Pancreas (tissue), 10 donors: ENCODE results near the gene PTPRD. TPM values are rescaled to one million over a fixed set of nuclear protein-coding genes. Genes with fewer than 3 reads are reported as not detected.
"Not testable (repeated sequence)": the region's sequence is repeated elsewhere in the genome, so short reads cannot be mapped to it uniquely, and the experiment has no call there.

Experiments used
- ATAC-seq, 4 donors: fragments of 200-7000 bp; cut with Tn5 transposase; one replicate each; pipeline versions ENCODE4 v1.8.0 to v1.9.1; 2020; ENCODE audit warnings: mild to moderate bottlenecking in 4 of 4, moderate library complexity in 4 of 4
- DNase-seq, 6 donors: peaks; one replicate each; pipeline ENCODE4 v3.0.0-alpha.2; 2020
- FAIRE-seq: peaks from 2 replicates; lab custom pipeline; 2012; peaks lifted over from hg19 to GRCh38; lab: Jason Lieb, UNC
- H3K27ac ChIP-seq, 4 donors: fragments of 200-600 bp; sonication (generic); 1 replicate in 3 of 4; 2 replicates in 1 of 4; pipeline versions ENCODE4 v1.5.0 to v1.8.0; 2020
- H3K27me3 ChIP-seq, 4 donors: fragments of 200-600 bp; one replicate each; pipeline ENCODE4 v1.8.0; 2021
- H3K36me3 ChIP-seq, 3 donors: fragments of 200-600 bp; sonication (generic) in 1 of 3; one replicate each; pipeline versions ENCODE4 v1.5.0 to v1.8.0; 2020 to 2021
- H3K4me1 ChIP-seq, 3 donors: fragments of 200-600 bp; one replicate each; pipeline ENCODE4 v1.8.0; 2021
- H3K4me3 ChIP-seq, 4 donors: fragments of 200-600 bp; sonication (generic) in 2 of 4; one replicate each; pipeline versions ENCODE4 v1.5.0 to v1.8.0; 2020 to 2021
- H3K9me3 ChIP-seq, 4 donors: fragments of 200-600 bp; one replicate each; pipeline ENCODE4 v1.8.0; 2021
- WGBS, 2 donors: extraction: QIAGEN DNeasy Blood & Tissue Kit; methylation state at CpG; one replicate each; pipeline ENCODE4 v1.1.7; 2013; 5-methylcytosine and 5-hydroxymethylcytosine counted together
- intact Hi-C, 3 donors: fragments of 100-400 bp; cut with DNase I; formaldehyde crosslinking; loops; one replicate each; pipeline versions ENCODE4 v1.11.1 to v1.14.2; 2022
- polyA plus RNA-seq, 2 donors: library from polyadenylated mRNA; stranded (reverse); fragments of 200-250 nt; gene quantifications; one replicate each; pipeline ENCODE4 v1.2.3, GENCODE V29; 2013
- total RNA-seq, 6 donors: library from RNA; stranded (reverse); fragmentation: NEBNext Ultra II Directional in 4 of 6; extraction: Animal tissue kit (Norgen Biotek cat#: 25700) in 4 of 6; gene quantifications; one replicate each; pipeline versions ENCODE4 v1.2.1 to v1.2.4, GENCODE V29; 2021 to 2023
- TF ChIP-seq, protein P1 (sequence below), 4 donors: fragments of 200-600 bp; sonication (generic) in 3 of 4; IDR thresholded peaks; one replicate each; pipeline versions ENCODE4 v1.5.0 to v1.8.0; 2021; ENCODE audit warnings: antibody characterized with exemption in 4 of 4
- donor health status: healthy with polysubstance abuse.
- donor health status: DM: no; HTN: no; CAD: no; lungs with moderate emphysema.
- donor health status: DM: no; HTN: no; CAD: no.
- donor health status: control.
- donor health status: control.
- donor health status: Bipolar disorder and iron deficiency.
- donor health status: DM: yes; HTN: yes; CAD: no.
- donor health status: DM: no; HTN: no; CAD: no.
- donor health status: DM: no; HTN: no; CAD: no.
- donor health status: DM: yes; HTN: yes; CAD: no.

PTPRD gene
- total and polyA plus RNA-seq, 8 donors, result 2.1 to 21.7 (median 5.1) TPM

DNA sequence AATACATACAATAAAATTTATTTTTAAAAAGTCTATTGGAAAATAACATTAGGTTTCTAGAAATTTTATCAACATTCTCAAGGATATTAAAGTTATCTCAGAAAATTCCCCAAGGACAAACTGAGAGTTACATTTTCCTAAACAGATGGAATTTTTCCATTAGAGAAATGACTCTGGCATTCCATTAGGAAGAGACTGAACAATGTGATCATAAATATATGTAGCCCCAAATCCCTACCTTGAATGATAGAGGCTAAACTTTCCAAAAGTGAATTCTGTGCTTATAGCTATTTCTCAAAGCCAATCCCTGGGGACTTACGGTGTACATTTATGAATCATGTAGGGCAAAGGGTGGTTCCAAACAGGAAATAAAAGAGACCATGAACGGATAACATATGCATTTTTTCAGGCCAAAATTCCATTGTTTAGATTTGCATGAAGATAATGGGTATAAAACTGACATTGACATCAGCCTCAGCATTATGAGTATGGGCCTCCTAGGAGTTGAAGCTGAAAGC lies 1632.2 kb downstream of the PTPRD start:
- TF ChIP-seq, protein P1, sequence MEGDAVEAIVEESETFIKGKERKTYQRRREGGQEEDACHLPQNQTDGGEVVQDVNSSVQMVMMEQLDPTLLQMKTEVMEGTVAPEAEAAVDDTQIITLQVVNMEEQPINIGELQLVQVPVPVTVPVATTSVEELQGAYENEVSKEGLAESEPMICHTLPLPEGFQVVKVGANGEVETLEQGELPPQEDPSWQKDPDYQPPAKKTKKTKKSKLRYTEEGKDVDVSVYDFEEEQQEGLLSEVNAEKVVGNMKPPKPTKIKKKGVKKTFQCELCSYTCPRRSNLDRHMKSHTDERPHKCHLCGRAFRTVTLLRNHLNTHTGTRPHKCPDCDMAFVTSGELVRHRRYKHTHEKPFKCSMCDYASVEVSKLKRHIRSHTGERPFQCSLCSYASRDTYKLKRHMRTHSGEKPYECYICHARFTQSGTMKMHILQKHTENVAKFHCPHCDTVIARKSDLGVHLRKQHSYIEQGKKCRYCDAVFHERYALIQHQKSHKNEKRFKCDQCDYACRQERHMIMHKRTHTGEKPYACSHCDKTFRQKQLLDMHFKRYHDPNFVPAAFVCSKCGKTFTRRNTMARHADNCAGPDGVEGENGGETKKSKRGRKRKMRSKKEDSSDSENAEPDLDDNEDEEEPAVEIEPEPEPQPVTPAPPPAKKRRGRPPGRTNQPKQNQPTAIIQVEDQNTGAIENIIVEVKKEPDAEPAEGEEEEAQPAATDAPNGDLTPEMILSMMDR (IDR thresholded peaks at IDR 0.05), result no peak
- Histone ChIP-seq H3K27ac (no peak overlapping the region), H3K9me3 (no peaks in the 10 kb centered on the region), H3K36me3 (no peaks in the 10 kb centered on the region), H3K4me1 (no peaks in the 10 kb centered on the region), H3K4me3 (no peak overlapping the region), H3K27me3 (no peaks in the 10 kb centered on the region)
- intact Hi-C loops, result no loop called here
- 46 to 75% methylated on average over 2 of the region's 2 CpGs for WGBS, 2 donors
- FAIRE-seq (no peak), ATAC-seq (no peak), DNase-seq (no peak)

DNA sequence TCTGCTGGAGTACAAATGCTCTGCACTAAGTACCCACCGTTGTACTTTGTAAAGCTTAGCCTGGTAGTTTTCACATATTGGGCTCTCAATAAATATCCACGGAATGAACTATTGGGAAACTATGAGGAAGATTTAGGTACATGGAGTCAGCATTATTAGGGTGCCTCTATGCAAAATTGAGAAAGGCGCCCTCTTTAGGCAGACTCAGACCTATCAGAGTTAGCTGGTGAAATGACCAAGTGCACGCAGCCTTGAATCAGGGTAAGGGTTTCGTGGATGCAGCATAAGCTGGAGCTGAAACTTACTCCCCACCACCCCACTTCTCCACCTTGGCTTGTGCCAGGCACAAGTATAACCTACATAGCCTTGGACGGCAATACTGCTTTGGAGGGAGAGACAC lies 1634.5 kb downstream of the PTPRD start:
- DNase-seq, result no peak
- WGBS, 2 donors, result 71 to 85% methylated on average over 6 of the region's 6 CpGs
- Histone ChIP-seq H3K9me3 (no peaks in the 10 kb centered on the region), H3K4me1 (no peaks in the 10 kb centered on the region), H3K36me3 (no peaks in the 10 kb centered on the region), H3K27ac (no peak overlapping the region), H3K27me3 (no peaks in the 10 kb centered on the region), H3K4me3 (no peak overlapping the region)
- intact Hi-C loops, result no loop called here
- ATAC-seq, result no peak
- no peak for FAIRE-seq
- TF ChIP-seq, protein P1 (IDR thresholded peaks at IDR 0.05), result no peak

DNA sequence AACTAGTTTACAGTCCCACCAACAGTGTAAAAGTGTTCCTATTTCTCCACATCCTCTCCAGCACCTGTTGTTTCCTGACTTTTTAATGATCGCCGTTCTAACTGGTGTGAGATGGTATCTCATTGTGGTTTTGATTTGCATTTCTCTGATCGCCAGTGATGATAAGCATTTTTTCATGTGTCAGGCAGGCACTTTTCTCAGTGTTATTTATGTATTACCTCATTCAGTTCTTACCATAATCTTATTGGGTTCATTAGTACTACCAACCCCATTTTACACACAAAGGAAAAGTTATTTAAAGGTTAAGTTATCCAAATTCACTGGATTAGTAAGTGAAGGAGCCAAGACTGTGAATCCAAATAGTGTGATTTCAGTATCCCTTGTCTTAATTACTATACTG lies 1644.5 kb downstream of the PTPRD start:
- ATAC-seq, intact Hi-C loops, H3K27ac ChIP-seq, FAIRE-seq, H3K4me1 ChIP-seq, H3K27me3 ChIP-seq, DNase-seq, H3K36me3 ChIP-seq, H3K9me3 ChIP-seq, H3K4me3 ChIP-seq: not testable (repeated sequence)
- WGBS, 2 donors, result 47 to 60% methylated on average over 1 to 3 of the region's 3 CpGs

DNA sequence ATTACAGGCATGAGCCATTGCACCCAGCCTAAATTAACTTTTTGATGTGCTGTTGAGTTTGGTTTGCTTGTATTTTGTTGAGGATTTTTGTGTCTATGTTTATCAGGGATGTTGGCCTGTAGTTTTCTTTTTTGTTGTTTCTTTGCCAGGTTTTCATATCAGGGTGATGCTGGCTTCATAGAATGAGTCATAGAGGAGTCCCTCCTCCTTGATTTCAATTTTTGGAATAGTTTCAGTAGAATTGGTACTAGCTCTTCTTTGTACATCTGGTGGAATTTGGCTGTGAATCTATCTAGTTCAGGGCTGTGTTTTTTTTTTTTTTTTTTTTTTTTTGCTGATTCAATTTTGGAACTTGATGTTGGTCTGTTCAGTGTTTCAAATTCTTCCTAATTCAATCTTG lies 1648.9 kb downstream of the PTPRD start:
- Histone ChIP-seq H3K9me3 (no peaks in the 10 kb centered on the region), H3K4me3 (no peak overlapping the region), H3K4me1 (no peaks in the 10 kb centered on the region), H3K27ac (no peak overlapping the region), H3K36me3 (no peaks in the 10 kb centered on the region), H3K27me3 (no peaks in the 10 kb centered on the region)
- DNase-seq (no peak), FAIRE-seq (no peak), ATAC-seq (no peak)
- intact Hi-C loops, result no loop called here
- TF ChIP-seq, protein P1 (IDR thresholded peaks at IDR 0.05), result no peak

DNA sequence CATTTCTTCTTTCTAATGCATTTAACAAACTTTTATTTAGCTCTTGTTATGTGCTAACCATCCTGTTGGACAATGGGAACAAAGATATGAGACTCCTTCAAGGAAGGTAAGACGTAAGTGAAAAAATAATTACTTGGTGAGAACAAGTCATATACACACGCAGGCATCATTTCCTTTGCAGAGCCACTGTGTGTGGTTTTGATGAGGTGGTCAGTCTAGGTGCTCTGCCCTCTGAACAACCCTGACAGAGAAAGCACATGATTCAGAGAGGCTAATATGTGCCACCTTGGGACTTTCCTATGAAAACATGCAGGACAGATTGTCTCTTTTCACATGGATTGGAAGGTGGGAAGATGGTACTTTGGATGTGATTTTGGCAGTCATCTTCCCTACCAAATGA lies 1650.7 kb downstream of the PTPRD start:
- DNase-seq (no peak), FAIRE-seq (no peak), ATAC-seq (no peak)
- TF ChIP-seq, protein P1 (IDR thresholded peaks at IDR 0.05), result no peak
- Histone ChIP-seq H3K4me1 (no peaks in the 10 kb centered on the region), H3K4me3 (no peak overlapping the region), H3K9me3 (no peaks in the 10 kb centered on the region), H3K36me3 (no peaks in the 10 kb centered on the region), H3K27me3 (no peaks in the 10 kb centered on the region), H3K27ac (no peak overlapping the region)
- 59 to 75% methylated on average over 2 of the region's 2 CpGs for WGBS, 2 donors
- intact Hi-C loops, result no loop called here
